HepG2 (cell line): ENCODE results near the gene SPTAN1. TPM values are rescaled to one million over a fixed set of nuclear protein-coding genes. Genes with fewer than 3 reads are reported as not detected.
A peak's percentile ranks its signal among the peaks of the same experiment; 100 is the strongest.

Experiments used
- KMT2B ChIP-seq: IDR thresholded peaks from 2 replicates; pipeline ENCODE4 v1.6.1; 2016; ENCODE audit warnings: missing genetic modification reagents, missing compliant biosample characterization
- MAFF ChIP-seq: IDR thresholded peaks from 2 replicates; pipeline ENCODE4 v1.6.1; 2011; ENCODE audit warnings: low read depth, low read length, improper control_type of control experiment
- MXD4 ChIP-seq: IDR thresholded peaks from 2 replicates; pipeline ENCODE4 v1.6.1; 2016; ENCODE audit warnings: mild to moderate bottlenecking, missing biosample characterization, missing genetic modification reagents
- PAX8 ChIP-seq: sonication (generic); formaldehyde crosslinking; IDR thresholded peaks from 2 replicates; pipeline ENCODE4 v1.8.0; 2022; ENCODE audit warnings: mild to moderate bottlenecking, missing genetic modification reagents, borderline replicate concordance
- ZBTB20 ChIP-seq: sonication (generic); formaldehyde crosslinking; IDR thresholded peaks from 2 replicates; pipeline ENCODE4 v1.8.1; 2023; ENCODE audit warnings: missing genetic modification reagents, low read depth, mild to moderate bottlenecking, borderline replicate concordance
- ZNF547 ChIP-seq: sonication (generic); formaldehyde crosslinking; IDR thresholded peaks from 2 replicates; pipeline ENCODE4 v1.5.1; 2020; ENCODE audit warnings: mild to moderate bottlenecking, missing genetic modification reagents
- ZNF562 ChIP-seq: sonication (generic); formaldehyde crosslinking; IDR thresholded peaks from 2 replicates; pipeline ENCODE4 v1.8.0; 2022; ENCODE audit warnings: missing genetic modification reagents, borderline replicate concordance
- ZNF629 ChIP-seq: sonication (generic); formaldehyde crosslinking; conservative IDR thresholded peaks from 2 replicates; pipeline ENCODE4 v1.5.0; 2020; ENCODE audit warnings: missing genetic modification reagents
- ZNF747 ChIP-seq: sonication (generic); formaldehyde crosslinking; IDR thresholded peaks from 2 replicates; pipeline ENCODE4 v1.8.1; 2023; ENCODE audit warnings: missing genetic modification reagents, mild to moderate bottlenecking, borderline replicate concordance
- ZNF749 ChIP-seq: sonication (generic); formaldehyde crosslinking; IDR thresholded peaks from 2 replicates; pipeline ENCODE4 v1.8.0; 2022; ENCODE audit warnings: mild to moderate bottlenecking, missing genetic modification reagents, moderate library complexity, borderline replicate concordance
- polyA plus RNA-seq, 8 experiments: library from polyadenylated mRNA; depleted of rRNA in 3 of 8; stranded (reverse) in 7 of 8; unstranded in 1 of 8; fragments of >200 nt; fragmentation: Illumina TruSeq in 4 of 8; extraction: Trizol in 4 of 8; gene quantifications; 2 replicates each; pipeline versions ENCODE4 v1.2.1 to v1.2.3, GENCODE V29; 2011 to 2016; ENCODE audit warnings: low read depth in 4 of 8, missing spikeins in 1 of 8, mixed read lengths in 1 of 8; ENCODE audit not compliant: insufficient read depth in 1 of 8
- total RNA-seq, 5 experiments: library from RNA; depleted of rRNA; stranded (reverse); fragments of >200 nt; fragmentation: Illumina TruSeq; extraction: Trizol; gene quantifications; 2 replicates each; pipeline ENCODE4 v1.2.3, GENCODE V29; 2016; ENCODE audit warnings: low read depth in 1 of 5
- TF ChIP-seq, protein P1 (sequence below): sonication (generic); formaldehyde crosslinking; IDR thresholded peaks from 2 replicates; pipeline ENCODE4 v1.4.0; 2020; ENCODE audit warnings: missing genetic modification reagents, borderline replicate concordance
- TF ChIP-seq, protein P2 (sequence below): sonication (generic); formaldehyde crosslinking; IDR thresholded peaks from 2 replicates; pipeline ENCODE4 v1.5.1; 2020; ENCODE audit warnings: missing genetic modification reagents, mild to moderate bottlenecking, borderline replicate concordance
- TF ChIP-seq, protein P3 (sequence below): sonication (generic); formaldehyde crosslinking; IDR thresholded peaks from 2 replicates; pipeline ENCODE4 v1.4.0; 2020; ENCODE audit warnings: mild to moderate bottlenecking, missing genetic modification reagents
- TF ChIP-seq, protein P4 (sequence below): sonication (generic); formaldehyde crosslinking; IDR thresholded peaks from 2 replicates; pipeline ENCODE4 v1.4.0; 2020; ENCODE audit warnings: missing genetic modification reagents, mild to moderate bottlenecking, borderline replicate concordance
- TF ChIP-seq, protein P5 (sequence below): sonication (generic); formaldehyde crosslinking; IDR thresholded peaks from 2 replicates; pipeline ENCODE4 v1.8.0; 2022; ENCODE audit warnings: low read depth, missing genetic modification reagents
- TF ChIP-seq, protein P6 (sequence below): sonication (generic); formaldehyde crosslinking; IDR thresholded peaks from 2 replicates; pipeline ENCODE4 v1.8.0; 2022; ENCODE audit warnings: mild to moderate bottlenecking, missing genetic modification reagents, moderate library complexity

SPTAN1 gene
- total and polyA plus RNA-seq, 2 of the 13 experiments (the other 11 are each of a cell fraction or from before 2014, with no cell fraction given) = 106 to 111 TPM

DNA sequence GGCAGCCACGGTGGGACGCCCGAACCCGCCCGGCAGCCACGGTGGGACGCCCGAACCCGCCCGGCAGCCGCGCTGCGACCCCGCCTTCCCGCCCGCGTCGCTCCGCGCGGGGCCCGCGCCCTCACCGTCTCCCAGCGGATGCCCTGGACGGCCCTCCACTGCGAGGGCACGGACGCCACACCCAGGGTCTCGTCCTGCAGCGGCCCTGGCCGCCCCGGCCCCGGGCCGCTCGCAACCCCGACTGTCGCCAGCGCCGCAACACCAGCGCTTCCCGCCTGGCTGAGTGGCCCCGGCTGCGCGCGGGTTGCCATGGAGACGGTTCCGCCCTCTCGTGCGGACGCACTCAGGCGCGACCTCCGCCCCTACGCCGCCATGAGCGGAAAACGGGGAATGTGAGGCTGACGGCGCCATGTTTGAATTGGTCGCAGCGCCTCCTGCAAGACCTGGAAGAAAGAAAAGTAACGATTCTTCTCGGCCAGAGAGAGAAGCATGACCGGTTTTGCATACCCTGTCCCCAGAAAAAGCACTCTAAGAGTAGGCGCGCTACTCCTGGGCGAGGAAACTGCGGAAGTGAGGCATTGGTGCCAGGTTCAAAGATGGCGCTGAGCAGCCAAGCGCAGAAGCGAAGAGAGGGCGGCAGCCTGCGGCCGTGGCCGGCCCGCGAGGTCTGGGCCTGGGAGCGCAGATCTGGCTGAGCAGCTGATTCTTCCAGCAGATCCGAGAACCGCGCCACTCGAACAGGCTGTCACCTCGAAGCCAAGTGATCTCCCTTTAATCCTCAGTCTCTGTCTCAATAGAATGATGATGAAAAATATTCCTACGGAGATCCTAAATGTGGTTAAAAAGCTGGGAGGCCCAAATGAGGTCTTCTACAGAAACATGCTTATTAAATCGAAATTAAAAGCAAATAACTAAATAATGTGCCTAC is 104.3 kb downstream of the SPTAN1 start, which contains the start of gene DYNC2I2 (continued):
- TF ChIP-seq, protein P1, sequence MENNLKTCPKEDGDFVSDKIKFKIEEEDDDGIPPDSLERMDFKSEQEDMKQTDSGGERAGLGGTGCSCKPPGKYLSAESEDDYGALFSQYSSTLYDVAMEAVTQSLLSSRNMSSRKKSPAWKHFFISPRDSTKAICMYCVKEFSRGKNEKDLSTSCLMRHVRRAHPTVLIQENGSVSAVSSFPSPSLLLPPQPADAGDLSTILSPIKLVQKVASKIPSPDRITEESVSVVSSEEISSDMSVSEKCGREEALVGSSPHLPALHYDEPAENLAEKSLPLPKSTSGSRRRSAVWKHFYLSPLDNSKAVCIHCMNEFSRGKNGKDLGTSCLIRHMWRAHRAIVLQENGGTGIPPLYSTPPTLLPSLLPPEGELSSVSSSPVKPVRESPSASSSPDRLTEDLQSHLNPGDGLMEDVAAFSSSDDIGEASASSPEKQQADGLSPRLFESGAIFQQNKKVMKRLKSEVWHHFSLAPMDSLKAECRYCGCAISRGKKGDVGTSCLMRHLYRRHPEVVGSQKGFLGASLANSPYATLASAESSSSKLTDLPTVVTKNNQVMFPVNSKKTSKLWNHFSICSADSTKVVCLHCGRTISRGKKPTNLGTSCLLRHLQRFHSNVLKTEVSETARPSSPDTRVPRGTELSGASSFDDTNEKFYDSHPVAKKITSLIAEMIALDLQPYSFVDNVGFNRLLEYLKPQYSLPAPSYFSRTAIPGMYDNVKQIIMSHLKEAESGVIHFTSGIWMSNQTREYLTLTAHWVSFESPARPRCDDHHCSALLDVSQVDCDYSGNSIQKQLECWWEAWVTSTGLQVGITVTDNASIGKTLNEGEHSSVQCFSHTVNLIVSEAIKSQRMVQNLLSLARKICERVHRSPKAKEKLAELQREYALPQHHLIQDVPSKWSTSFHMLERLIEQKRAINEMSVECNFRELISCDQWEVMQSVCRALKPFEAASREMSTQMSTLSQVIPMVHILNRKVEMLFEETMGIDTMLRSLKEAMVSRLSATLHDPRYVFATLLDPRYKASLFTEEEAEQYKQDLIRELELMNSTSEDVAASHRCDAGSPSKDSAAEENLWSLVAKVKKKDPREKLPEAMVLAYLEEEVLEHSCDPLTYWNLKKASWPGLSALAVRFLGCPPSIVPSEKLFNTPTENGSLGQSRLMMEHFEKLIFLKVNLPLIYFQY (CRISPR knock-in tag) = peak; percentile 78; the same call in 1 of the 2 replicates
- TF ChIP-seq, protein P2, sequence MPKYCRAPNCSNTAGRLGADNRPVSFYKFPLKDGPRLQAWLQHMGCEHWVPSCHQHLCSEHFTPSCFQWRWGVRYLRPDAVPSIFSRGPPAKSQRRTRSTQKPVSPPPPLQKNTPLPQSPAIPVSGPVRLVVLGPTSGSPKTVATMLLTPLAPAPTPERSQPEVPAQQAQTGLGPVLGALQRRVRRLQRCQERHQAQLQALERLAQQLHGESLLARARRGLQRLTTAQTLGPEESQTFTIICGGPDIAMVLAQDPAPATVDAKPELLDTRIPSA (CRISPR knock-in tag) = no peak
- TF ChIP-seq ZNF562 (CRISPR knock-in tag) (no peak), ZBTB20 (CRISPR knock-in tag) (peak; percentile 36; the same call in 1 of the 2 replicates), ZNF629 (CRISPR knock-in tag) (no peak; the same call in 1 of the 2 replicates), ZNF547 (CRISPR knock-in tag) (peak; percentile 83; the same call in 1 of the 2 replicates), ZNF747 (CRISPR knock-in tag) (peak; percentile 80), ZNF749 (0 out of 2 replicates have a peak, but pooled peaks have one; percentile 20), MAFF (no peak), PAX8 (CRISPR knock-in tag) (no peak; the same call in 1 of the 2 replicates), KMT2B (CRISPR knock-in tag) (peak; percentile 94), MXD4 (CRISPR knock-in tag) (peak; percentile 66)
- TF ChIP-seq, protein P3, sequence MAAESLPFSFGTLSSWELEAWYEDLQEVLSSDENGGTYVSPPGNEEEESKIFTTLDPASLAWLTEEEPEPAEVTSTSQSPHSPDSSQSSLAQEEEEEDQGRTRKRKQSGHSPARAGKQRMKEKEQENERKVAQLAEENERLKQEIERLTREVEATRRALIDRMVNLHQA (CRISPR knock-in tag) = no peak
- TF ChIP-seq, protein P4, sequence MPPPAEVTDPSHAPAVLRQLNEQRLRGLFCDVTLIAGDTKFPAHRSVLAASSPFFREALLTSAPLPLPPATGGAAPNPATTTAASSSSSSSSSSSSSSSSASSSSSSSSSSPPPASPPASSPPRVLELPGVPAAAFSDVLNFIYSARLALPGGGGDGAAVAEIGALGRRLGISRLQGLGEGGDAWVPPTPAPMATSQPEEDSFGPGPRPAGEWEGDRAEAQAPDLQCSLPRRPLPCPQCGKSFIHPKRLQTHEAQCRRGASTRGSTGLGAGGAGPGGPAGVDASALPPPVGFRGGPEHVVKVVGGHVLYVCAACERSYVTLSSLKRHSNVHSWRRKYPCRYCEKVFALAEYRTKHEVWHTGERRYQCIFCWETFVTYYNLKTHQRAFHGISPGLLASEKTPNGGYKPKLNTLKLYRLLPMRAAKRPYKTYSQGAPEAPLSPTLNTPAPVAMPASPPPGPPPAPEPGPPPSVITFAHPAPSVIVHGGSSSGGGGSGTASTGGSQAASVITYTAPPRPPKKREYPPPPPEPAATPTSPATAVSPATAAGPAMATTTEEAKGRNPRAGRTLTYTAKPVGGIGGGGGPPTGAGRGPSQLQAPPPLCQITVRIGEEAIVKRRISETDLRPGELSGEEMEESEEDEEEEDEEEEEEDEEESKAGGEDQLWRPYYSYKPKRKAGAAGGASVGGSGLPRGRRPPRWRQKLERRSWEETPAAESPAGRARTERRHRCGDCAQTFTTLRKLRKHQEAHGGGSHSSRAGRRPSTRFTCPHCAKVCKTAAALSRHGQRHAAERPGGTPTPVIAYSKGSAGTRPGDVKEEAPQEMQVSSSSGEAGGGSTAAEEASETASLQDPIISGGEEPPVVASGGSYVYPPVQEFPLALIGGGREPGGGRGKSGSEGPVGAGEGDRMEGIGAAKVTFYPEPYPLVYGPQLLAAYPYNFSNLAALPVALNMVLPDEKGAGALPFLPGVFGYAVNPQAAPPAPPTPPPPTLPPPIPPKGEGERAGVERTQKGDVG = peak; percentile 90
- TF ChIP-seq, protein P5, sequence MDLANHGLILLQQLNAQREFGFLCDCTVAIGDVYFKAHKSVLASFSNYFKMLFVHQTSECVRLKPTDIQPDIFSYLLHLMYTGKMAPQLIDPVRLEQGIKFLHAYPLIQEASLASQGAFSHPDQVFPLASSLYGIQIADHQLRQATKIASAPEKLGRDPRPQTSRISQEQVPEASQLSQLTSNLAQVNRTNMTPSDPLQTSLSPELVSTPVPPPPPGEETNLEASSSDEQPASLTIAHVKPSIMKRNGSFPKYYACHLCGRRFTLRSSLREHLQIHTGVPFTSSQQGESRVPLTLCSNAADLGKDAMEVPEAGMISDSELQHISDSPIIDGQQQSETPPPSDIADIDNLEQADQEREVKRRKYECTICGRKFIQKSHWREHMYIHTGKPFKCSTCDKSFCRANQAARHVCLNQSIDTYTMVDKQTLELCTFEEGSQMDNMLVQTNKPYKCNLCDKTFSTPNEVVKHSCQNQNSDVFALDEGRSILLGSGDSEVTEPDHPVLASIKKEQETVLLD (CRISPR knock-in tag) = 0 out of 2 replicates have a peak, but pooled peaks have one; percentile 66
- TF ChIP-seq, protein P6, sequence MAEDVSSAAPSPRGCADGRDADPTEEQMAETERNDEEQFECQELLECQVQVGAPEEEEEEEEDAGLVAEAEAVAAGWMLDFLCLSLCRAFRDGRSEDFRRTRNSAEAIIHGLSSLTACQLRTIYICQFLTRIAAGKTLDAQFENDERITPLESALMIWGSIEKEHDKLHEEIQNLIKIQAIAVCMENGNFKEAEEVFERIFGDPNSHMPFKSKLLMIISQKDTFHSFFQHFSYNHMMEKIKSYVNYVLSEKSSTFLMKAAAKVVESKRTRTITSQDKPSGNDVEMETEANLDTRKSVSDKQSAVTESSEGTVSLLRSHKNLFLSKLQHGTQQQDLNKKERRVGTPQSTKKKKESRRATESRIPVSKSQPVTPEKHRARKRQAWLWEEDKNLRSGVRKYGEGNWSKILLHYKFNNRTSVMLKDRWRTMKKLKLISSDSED = no peak
